ENCODE data around the gene PHF21A. TPM values are rescaled to one million over a fixed set of nuclear protein-coding genes. Genes with fewer than 3 reads are reported as not detected.

PHF21A gene
- total and polyA plus RNA-seq, 10 of the 15 experiments (the other 5 are each of a cell fraction or from before 2014, with no cell fraction given) = 2.6 to 37.2 (median 16.0) TPM

- Histone ChIP-seq H3K79me2 (ENCODE audit: control insufficient read depth, insufficient read depth, low read length) (no peaks in the 10 kb centered on the region), H2AFZ (ENCODE audit: control insufficient read depth, low read depth, low read length) (no peak overlapping the region), H3K4me3 (no peak overlapping the region), H3K9ac (ENCODE audit: control insufficient read depth, insufficient read depth, low read length) (no peak overlapping the region), H4K20me1 (ENCODE audit: control insufficient read depth, insufficient read depth) (no peaks in the 10 kb centered on the region), H3K27me3 (replicated peaks in 1 of 2; ENCODE audit: control insufficient read depth in 2 of 2, insufficient read depth in 2 of 2, low read length in 1 of 2) (no peaks in the 10 kb centered on the region; a peak in 1 of 4 replicates), H3K27ac (ENCODE audit: control insufficient read depth, insufficient read depth) (no peak overlapping the region), H3K9me3 (replicated peaks; ENCODE audit: control insufficient read depth, insufficient read depth, low read length) (no peaks in the 10 kb centered on the region), H3K36me3 (ENCODE audit: control insufficient read depth in 2 of 2, insufficient read depth in 2 of 2, low read length in 1 of 2) (peaks cover 0 to 5% of the 10 kb centered on the region in 2 experiments; a peak in 2 of 4 replicates), H3K4me2 (ENCODE audit: control insufficient read depth, insufficient read depth) (no peak overlapping the region), H3K4me1 (ENCODE audit: control insufficient read depth, insufficient read depth, low read length) (no peaks in the 10 kb centered on the region)
- in situ Hi-C loops (cut with MboI) = no loop called here
- CTCF ChIA-PET = no interaction called here
- TF ChIP-seq EP300 (IDR thresholded peaks at IDR 0.05; ENCODE audit: borderline replicate concordance in 1 of 2, control insufficient read depth in 1 of 2, low read depth in 2 of 2, low read length in 2 of 2) = no peak
- no peak for TF ChIP-seq ZNF274 (IDR thresholded peaks at IDR 0.05; ENCODE audit: insufficient read depth, insufficient read length)
- TF ChIP-seq EZH2 (IDR thresholded peaks at IDR 0.05; ENCODE audit: borderline replicate concordance, control insufficient read depth, low read depth, low read length) = no peak
- no peak for TF ChIP-seq STAT1 (conservative IDR thresholded peaks at IDR 0.05)
- TF ChIP-seq ZNF592 (IDR thresholded peaks at IDR 0.05) = no peak
- no peak for TF ChIP-seq SMARCA5 (IDR thresholded peaks at IDR 0.05)
- no peak for TF ChIP-seq RB1 (IDR thresholded peaks at IDR 0.05; ENCODE audit: borderline replicate concordance)
- no peak for TF ChIP-seq ZBTB11 (CRISPR knock-in tag; IDR thresholded peaks at IDR 0.05)
- TF ChIP-seq SIX5 (IDR thresholded peaks at IDR 0.05; ENCODE audit: low read depth, low read length, severe bottlenecking) = no peak
- no peak for TF ChIP-seq YBX1 (IDR thresholded peaks at IDR 0.05)
- TF ChIP-seq RCOR1 (conservative IDR thresholded peaks at IDR 0.05; ENCODE audit: low read depth, low read length) = no peak
- TF ChIP-seq ELK1 (IDR thresholded peaks at IDR 0.05; ENCODE audit: low read depth, low read length) = no peak
- TF ChIP-seq POLR2AphosphoS2 (IDR thresholded peaks at IDR 0.05; ENCODE audit: low read depth, low read length) = no peak
- TF ChIP-seq RBBP5 (conservative IDR thresholded peaks at IDR 0.05) = no peak
- no peak for TF ChIP-seq ZNF24 (IDR thresholded peaks at IDR 0.05)
- SMC1A ChIA-PET (ENCODE audit: uncharacterized antibody, unreplicated experiment) = no interaction called here
- intact Hi-C loops (cut with micrococcal nuclease; ENCODE audit: unreplicated experiment) = no loop called here
- WGBS (ENCODE audit: insufficient coverage, insufficient replicate concordance, low lambda C conversion rate, missing lambda C conversion rate) = 54% methylated on average over 17 of the region's 19 CpGs
- no peak for FAIRE-seq
- POLR2A ChIA-PET = interaction anchor here (0.5 kb wide), 1 partner anchor 29 kb away, joined by 5 read pairs; no protein-coding TSS in a partner anchor
- no TSS peak for BruUV-seq (replicated peaks)
- DNase-seq (ENCODE audit: low read depth, low spot score) = no peak
- ATAC-seq = peak; percentile 49
- RAD21 ChIA-PET (ENCODE audit: unreplicated experiment) = no interaction called here
Measured at GRCh38 chr11:45906096-45906682, 215.1 kb downstream of the PHF21A start.

Measured in GM12878 (cell line).